ENCODE results near the gene SOX30. TPM values are rescaled to one million over a fixed set of nuclear protein-coding genes. Genes with fewer than 3 reads are reported as not detected.
A peak's percentile ranks its signal among the peaks of the same experiment; 100 is the strongest.

The SOX30 gene
- polyA plus RNA-seq, 3 donors: 0.33 to 0.55 (median 0.45) TPM

GRCh38 chr5:157669701-157670097, 17.5 kb upstream of the SOX30 start:
- no peak for DNase-seq (ENCODE audit: extremely low read depth in 1 of 11, low read depth in 9 of 11, low spot score in 4 of 11)

DNA sequence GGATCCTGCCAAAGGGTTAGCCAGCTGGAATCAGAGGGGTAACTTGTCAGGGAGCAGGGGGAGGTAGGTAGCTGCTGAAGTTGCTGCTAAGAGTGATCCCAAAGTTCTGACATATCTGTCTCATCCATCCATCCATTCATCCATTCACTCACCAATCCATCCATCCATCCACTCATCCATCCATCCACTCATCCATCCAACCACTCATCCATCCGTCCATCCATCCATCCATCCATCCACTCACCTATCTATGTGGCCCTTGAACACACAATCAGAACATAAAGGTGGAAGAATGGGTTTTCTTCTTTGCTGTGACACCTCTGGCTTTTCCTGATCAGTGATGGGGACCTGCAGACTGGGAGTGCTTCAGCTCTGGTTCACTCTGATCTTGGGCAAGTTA, 16.1 kb upstream of the SOX30 start:
- DNase-seq (ENCODE audit: extremely low read depth in 1 of 11, low read depth in 9 of 11, low spot score in 4 of 11): no peak

- no peak for DNase-seq (ENCODE audit: extremely low read depth in 1 of 11, low read depth in 9 of 11, low spot score in 4 of 11)
Observed at GRCh38 chr5:157665467-157666070, 13.3 kb upstream of the SOX30 start.

DNA sequence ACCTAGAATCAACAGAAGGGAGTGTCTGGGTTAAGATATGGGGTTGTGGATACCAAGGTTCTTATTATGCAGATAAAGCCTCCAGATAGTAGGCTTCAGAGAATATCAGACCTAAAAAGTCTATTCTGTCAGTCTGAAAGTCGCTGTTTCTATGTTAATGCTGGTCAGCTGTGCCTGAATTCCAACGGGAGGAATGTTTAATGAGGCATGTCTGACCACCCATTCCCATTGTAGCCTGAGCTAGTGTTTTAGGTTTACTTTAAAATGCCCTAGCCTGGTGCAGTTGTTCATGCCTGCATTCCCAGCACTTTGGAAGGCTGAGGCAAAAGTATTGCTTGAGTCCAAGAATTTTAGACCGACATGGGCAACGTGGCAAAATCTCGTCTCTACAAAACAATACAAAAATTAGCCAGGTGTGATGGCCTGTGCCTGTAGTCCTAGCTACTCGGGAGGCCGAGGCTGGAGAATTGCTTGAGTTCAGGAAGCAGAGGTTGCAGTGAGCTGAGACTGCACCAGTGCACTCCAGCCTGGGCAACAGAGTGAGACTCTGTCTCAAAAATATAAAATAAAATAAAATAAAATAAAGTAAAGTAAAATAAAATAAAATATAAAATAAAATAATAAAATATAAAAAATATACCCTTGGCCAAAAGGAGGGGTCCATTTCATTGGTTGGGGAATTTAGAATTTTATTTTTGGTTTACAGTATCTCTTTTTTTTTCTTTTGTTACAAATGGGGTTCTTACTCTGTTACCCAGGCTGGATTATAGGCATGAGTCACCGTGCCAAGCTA, 7.8 kb upstream of the SOX30 start:
- DNase-seq (ENCODE audit: extremely low read depth in 1 of 11, low read depth in 9 of 11, low spot score in 4 of 11): peak in 1 of 11 donors; percentile 24

DNA sequence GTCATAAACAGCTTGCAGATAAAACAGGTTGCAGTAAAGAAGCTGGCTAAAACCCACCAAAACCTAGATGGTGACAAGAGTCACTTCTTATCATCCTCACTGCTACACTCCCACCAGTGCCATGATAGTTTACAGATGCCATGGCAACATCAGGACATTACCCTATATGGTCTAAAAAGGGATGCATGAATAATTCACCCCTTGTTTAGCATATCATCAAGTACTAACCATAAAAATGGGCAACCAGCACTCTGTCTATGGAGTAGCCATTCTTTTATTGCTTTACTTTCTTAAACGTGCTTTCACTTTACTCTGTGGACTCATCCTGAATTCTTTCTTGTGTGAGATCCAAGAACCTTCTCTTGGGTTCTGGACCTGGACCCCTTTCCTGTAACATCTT, 6.7 kb upstream of the SOX30 start:
- DNase-seq (ENCODE audit: extremely low read depth in 1 of 11, low read depth in 9 of 11, low spot score in 4 of 11): no peak

DNA sequence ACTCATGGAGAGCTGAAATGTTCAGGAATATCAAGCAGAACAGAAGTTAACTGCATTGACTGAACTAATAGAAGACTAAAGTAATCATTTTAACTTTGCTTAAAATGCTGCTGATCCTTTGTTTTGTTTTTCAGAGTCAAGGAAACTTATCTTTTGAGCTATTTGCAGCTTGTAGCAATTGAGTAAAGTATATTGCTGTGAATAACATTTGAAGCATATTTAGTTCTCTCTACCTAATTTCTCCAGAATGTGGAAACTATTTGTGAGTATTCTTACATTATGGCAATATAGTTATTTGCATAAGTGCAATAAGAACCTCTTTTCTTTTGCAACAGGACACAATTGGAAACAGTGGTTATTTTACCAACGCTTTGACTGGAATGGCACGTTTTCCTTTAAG, 5.3 kb upstream of the SOX30 start:
- no peak for DNase-seq (ENCODE audit: extremely low read depth in 1 of 11, low read depth in 9 of 11, low spot score in 4 of 11)

GRCh38 chr5:157651623-157652376, 438 bp downstream of the SOX30 start:
- DNase-seq (ENCODE audit: extremely low read depth in 1 of 11, low read depth in 9 of 11, low spot score in 4 of 11): peak in 6 of 11 donors; percentile 44 to 61 (median 53)

DNA sequence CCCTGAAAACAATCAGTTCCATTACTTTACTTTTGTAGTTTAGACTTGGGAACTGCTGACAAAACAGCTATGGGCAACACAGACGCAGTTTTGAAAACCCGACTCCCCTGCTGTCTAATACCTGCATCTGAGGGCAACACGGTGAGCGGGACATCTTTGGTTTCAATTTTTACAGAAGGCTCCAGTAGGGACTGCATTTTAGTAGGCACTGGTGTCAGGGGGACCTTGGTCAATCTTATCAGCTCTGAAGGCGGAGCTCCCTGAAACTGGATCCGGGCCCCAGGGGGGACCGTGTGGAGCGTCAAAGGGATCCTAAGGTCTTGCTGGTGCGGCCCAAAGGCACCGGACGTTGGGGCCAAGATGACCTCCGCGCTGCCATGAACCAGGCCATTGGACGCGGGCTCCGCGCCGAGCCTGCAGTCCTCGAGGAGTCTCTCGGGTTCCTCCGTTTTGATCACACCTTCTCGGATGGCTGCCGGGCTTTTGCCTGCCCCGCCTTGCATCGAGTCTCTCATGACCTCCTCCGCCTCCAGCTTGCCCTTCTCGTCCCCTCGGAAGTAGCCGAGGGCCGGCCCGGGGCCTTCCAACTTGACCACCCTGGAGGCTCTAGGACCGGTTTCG, 1.1 kb downstream of the SOX30 start:
- no peak for DNase-seq (ENCODE audit: extremely low read depth in 1 of 11, low read depth in 9 of 11, low spot score in 4 of 11)

DNA sequence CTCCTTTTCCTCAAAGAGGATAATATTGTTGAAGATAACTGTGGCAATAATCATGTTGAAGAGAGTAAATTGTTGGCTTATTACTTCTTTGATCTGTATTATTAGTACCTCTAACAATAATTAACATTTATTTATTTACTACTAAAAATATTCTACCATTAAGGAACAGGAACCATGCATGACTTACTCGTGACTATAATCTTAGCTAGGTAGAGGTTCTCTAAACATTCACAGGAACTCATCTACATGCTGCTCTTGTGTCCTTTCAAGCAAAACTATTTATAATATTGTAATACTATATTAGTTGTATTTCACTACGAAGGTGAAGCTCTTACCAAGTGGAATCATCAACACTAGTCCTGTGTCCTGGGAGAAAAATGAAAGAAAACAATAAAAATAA, 3.1 kb downstream of the SOX30 start:
- DNase-seq (ENCODE audit: extremely low read depth in 1 of 11, low read depth in 9 of 11, low spot score in 4 of 11): no peak

DNA sequence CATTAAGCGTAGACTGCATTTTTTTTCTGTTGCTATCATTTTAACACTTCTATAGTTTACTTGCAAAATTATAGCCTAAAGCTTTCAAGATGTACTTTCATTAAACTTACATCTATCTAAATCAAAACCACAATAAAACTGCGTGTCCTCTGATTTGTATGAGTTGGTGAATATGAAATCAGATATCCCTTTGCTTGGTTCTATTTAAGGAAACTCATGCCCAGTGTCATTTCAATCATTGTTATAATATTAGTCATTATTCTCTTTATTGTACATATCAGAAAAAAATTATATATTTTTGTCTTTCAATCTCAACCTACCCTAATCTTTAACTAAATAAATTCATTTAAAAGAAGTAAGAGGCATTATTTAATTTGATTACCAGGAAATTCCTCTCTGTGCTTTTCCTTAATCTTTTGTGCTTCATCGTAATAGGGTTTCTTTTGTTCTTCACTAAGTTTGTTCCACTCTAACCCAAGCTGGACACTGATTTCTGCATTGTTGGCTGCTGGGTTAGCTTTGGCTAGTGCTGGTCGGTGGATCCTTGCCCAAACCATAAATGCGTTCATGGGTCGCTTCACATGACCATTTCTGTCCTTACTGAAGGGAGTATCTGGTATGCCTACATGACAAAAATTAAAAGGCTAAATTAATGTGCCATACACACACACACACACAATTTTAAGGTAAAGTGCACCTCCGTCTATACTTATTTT, 3.8 kb downstream of the SOX30 start:
- DNase-seq (ENCODE audit: extremely low read depth in 1 of 11, low read depth in 9 of 11, low spot score in 4 of 11): no peak

- DNase-seq (ENCODE audit: extremely low read depth in 1 of 11, low read depth in 9 of 11, low spot score in 4 of 11): no peak
Observed at GRCh38 chr5:157640406-157641066, 11.7 kb downstream of the SOX30 start.

- no peak for DNase-seq (ENCODE audit: extremely low read depth in 1 of 11, low read depth in 9 of 11, low spot score in 4 of 11)
Observed at GRCh38 chr5:157630341-157630740, 21.9 kb downstream of the SOX30 start.

GRCh38 chr5:157626831-157627230, 25.4 kb downstream of the SOX30 start:
- no peak for DNase-seq (ENCODE audit: extremely low read depth in 1 of 11, low read depth in 9 of 11, low spot score in 4 of 11)

- no peak for DNase-seq (ENCODE audit: extremely low read depth in 1 of 11, low read depth in 9 of 11, low spot score in 4 of 11)
Observed at GRCh38 chr5:157624144-157624543, 28.1 kb downstream of the SOX30 start.

GRCh38 chr5:157620776-157621175, 31.5 kb downstream of the SOX30 start:
- no peak for DNase-seq (ENCODE audit: extremely low read depth in 1 of 11, low read depth in 9 of 11, low spot score in 4 of 11)

DNA sequence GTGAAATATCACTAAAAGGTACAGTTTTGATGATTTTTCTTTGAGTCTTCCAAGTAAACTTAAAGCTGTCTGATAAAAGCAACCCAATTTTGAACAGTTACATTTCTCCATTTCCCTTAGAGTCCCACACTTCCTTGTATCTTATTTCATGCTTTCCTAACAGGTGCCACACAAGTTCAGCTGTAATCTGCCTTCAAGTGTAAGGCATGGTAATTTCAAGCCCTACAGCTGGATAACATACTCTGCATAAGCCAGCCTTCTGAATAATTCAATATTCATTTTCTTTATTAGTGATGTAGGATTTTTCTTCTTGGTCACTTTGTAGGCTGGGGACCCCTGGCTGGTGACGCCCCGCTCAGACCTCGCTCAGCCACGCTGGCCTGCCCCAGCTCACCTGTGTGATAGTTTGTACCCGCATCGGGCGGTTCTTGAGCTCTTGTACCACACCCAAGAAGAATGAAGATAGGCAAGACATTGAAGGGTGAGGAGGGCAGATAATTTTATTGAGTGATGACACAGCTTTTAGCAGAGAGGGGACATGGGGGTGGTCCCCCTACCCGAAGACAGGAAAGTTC, 34.0 kb downstream of the SOX30 start:
- no peak for DNase-seq (ENCODE audit: extremely low read depth in 1 of 11, low read depth in 9 of 11, low spot score in 4 of 11)

DNA sequence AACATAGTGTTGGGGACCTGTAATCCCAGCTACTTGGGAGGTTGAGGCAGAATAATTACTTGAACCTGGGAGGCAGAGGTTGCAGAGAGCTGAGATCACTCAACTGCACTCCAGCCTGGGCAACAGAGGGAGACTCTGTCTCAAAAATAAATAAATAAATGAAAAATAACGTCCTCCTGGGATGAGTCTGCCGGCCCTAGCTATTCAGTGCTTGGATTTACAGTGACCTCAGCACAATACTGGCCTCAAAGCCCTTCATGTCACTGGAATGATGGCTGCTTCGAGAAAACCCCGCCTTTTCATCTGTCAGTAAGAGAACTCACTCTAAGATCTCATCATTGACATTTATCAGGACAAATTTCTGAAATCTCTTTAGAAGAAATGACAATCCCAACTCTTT, 35.5 kb downstream of the SOX30 start:
- DNase-seq (ENCODE audit: extremely low read depth in 1 of 11, low read depth in 9 of 11, low spot score in 4 of 11): no peak
